GM21723 (cell line): Measurements from ENCODE around the gene PPARA.

Experiments
- ATAC-seq: cut with Tn5 transposase; IDR thresholded peaks from one replicate; pipeline ENCODE4 v1.9.1; 2021; ENCODE audit warnings: mild to moderate bottlenecking, moderate library complexity; ENCODE audit not compliant: unreplicated experiment

The PPARA gene

DNA sequence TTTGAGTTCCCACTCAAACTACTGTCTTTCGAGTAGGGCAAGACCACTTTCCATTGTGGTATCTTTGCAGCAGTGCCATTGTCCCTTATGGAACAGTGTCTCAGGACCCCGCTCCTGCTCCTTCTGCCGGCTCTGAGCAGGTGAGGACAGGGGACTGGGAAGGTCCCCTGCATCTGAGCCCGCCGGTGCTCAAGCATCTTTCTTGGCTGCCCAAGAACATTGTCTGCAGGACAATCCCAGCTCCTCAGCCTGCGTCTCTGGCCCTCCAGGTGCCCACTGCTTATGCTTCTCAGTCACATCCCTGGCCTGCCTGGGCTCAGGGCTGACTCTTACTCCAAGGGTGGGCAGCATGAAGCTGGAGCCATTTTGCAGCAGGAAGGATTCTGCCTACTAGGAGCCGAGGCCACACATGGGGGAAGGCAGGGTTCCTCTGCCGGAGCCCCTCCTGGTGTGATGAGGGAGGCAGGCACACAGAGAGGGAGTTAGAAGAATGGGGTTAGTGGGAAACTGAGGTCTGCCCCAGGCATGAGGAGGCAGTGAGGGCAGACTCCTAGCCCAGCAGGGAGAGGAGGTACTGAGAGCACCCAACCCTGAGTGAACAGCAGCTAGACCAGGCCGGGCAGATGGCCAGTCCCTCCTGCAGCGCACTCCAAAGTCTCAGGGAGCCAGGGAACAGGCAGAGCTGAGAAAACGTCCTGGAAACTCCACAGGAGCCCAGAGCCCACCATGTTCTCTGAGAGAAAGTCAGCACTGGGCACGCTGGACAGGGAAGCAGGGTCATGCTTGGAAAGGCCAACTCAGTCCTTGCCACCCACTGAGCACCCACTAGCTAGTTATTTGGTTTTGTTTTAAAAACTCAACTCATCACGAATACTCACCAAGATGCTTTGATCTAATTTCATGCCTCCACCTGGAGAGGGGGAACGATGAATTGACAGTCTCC, 7.5 kb upstream of the PPARA start:
- no peak for ATAC-seq

DNA sequence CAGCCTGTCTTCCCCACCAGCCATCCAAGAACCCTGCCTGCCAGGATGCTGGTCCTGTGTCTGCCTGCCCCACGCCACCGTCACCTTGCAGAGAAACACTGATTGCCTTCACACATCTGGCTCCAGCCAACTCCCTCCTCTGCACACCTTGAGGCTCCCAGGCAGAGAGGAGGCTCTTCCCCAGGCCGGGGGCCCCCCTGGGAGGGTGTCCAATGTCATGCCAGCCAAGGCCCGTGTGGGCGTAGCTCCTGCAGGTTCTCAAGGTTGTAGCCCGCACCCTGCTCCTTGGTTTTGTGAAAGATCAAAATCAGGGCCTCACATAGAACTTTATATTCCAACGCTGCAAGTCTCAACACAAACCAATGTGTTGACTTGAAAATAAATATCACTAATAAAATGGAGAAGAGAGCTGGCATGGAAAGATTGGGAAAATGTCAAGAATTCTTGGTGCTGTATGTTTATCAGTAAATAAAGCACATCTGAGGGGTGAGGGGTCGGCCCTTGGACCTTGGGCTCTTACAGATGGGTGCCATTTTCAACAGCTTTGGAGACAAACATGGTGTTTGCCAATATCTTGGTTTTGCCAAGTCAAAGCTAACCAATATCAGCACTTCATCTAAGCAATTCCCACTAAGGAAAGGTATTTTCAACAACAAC, 6.7 kb upstream of the PPARA start:
- no peak for ATAC-seq

DNA sequence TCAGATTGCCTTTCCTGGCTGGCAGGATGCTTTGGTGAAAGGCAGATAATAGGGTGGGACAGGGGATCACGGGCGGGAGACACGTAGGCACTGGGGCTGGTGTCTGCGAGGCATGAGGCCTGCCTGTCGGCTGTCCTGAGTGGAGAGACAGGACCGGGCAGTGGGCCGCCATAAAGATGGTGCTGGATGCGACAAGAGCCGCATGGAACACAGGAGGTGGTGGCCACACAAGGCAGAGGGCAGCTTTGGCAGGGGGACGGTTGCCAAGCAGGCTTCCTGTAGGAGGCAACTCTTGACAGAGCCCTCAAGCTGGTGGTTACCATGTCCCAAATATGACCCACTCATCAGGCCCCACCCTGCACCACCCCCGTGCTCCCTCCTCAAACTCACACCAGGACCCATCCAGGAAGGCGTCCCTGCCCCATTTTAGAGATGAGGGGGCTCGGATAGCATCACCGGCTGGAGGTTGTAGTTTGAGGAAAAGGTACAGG, 4.9 kb upstream of the PPARA start:
- no peak for ATAC-seq

DNA sequence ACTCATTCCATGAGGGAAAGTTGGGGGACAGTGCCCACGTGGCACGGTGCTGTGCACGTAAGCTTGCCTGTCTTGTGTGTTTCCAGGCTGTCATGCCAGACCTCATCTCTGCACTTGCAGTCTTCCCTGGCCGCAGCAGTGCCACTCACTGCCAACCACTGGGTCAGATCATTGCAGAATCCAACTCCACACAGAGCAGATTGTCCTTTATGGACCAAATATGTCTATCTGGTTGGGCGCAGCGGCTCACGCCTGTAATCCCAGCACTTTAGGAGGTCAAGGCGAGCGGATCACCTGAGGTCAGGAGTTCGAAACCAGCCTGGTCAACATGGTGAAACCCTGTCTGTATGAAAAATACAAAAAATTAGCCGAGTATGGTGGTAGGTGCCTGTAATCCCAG, 4.4 kb upstream of the PPARA start:
- ATAC-seq = no peak

DNA sequence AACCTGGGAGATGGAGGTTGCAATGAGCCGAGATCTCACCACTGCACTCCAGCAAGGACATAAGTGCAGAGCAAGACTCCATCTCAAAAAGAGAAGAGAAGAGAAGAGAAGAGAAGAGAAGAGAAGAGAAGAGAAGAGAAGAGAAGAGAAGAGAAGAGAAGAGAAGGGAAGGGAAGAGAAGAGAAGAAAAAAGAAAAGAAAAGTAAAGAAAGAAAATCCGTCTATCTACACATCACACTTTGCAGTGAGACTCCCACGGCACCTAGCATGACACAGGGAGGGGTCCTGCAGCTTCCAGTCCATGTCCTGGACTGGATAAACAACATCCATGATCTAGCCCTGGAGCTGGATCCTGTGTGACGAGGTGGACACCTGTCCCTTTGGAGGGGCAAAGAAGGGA, 4.0 kb upstream of the PPARA start:
- ATAC-seq = no peak

DNA sequence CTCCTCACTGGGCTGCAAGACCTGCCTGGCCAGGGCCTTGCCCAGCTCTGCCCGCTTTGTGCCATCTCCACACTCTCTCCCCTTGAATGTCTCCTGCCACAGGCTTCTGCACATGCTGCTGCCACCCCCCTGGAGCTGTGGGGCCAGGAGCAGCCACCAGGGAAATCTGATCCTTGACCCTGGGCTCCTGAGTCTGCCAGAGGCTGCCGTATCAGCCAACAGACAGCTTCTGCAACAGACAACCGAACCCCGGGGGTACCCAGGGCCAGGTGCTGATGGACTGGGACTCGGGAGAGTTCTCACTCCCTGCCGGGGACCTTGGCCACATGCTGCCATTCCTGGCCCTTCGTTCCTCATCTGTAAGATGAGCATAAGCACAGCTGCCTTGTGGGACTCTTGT, 3.3 kb upstream of the PPARA start:
- ATAC-seq = no peak

DNA sequence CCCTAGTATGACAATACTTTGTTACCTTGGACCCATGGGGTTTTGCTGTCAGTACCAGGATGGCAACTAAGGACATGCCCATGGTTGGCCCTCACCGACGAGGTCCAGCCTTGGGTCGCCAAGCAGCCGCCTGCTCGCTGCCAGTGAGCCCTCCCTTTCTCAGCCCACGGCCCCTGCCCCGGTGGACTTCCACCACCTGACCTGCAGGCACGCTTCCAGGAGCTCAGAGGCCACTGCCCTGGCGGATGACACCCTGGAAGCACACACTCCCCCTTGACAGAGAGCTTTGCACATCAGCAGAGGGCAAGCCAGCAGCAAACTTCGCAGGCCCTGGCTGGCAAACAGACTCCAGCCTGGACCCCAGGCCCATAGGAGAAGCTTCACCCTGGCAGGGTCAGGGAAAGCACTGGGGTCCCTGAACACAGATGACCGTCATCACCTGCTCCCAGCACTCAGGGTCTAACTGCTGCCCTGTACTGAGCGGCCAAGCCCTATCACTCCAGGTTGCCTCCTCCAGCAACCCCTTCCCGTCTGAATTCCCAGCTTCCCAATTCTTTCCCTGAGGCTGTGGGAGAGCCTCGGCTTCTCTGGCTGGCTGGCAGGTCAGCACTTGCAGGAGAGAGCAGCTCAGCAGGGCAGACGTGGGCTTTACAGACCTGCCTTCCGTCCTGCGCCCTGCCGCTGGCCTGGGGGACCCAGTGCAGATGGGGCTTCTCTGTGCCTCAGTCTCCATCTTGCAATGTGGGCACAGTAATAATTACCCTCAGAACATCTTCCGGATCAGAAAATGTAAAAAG, 2.7 kb upstream of the PPARA start:
- ATAC-seq = no peak

DNA sequence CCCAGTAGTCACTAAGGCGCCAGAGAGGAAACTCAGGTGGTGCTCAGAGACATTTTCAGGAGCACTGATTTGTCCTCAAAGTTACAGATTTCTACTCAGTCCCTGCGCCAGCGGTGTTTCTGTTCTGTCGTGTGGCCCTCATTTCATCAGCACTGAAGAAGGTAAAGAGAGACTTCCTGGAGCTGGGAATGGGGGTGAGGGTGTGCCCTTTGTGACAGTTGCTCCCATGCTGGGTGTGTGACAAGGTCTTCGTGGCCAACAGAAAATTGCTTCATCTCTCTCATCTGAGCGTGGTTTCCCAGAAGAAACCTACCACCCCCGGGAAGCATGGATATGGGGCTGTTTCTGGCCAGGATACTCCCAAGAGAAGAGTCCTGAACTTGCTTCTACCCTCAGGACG, 2.0 kb upstream of the PPARA start:
- no peak for ATAC-seq

DNA sequence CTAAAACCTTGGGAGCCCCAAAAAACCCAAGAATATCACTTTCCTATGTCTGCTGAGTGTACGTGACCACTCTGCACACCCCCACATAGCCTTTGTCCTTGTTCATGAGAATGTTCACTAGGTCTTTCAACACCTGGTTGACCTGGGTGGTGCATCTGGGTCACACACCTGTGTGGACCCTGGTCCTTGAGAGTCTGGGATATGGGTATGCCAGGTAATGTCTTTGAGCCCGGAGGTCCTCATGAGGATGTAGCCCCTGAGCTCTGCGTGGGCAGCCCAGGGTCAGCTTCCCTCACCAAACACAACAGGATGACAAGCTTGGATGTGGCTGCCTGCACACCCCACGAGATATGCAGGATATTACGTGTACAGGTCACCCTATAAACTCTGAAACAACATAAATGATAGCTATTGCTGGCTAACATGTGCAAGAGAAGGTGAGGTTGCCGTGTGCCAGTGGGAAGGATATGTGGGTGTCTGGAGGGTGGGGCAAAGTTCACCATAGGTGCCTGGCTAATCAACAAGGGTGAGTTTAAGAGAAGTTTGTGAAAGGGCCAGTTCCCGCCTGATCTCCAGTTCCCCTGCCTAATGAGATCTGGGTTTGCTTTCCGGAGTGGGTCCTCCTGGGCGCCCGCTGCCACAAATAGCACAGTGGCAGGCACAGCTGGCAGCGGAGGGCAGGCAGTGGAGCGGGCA, 1.4 kb upstream of the PPARA start:
- no peak for ATAC-seq

DNA sequence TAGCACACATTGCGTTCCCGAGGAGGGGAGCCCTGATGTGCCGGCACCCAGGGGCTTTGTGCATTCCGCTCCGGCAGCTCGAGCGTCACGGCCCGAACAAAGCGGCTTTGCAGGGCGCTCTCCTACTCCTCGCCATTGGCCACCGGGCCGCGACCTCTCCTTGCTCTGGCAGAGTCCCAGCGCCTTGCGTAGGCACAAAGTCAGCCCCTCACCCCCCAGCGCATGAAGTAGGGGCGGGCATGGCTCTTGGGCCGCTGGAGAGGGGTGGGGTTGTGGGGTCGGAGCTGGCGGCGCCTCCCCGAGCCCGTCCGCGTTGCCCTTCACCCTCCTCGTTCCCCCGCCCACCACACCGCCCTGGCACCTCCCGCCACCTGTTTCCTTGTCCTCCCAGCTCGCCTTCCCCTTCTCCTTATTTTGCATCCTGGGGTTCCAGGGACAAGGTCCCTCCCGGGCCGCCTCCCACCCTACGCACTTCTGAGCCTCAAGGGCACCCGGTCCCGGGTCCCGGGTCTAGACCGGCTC, 753 bp upstream of the PPARA start:
- ATAC-seq = no peak

DNA sequence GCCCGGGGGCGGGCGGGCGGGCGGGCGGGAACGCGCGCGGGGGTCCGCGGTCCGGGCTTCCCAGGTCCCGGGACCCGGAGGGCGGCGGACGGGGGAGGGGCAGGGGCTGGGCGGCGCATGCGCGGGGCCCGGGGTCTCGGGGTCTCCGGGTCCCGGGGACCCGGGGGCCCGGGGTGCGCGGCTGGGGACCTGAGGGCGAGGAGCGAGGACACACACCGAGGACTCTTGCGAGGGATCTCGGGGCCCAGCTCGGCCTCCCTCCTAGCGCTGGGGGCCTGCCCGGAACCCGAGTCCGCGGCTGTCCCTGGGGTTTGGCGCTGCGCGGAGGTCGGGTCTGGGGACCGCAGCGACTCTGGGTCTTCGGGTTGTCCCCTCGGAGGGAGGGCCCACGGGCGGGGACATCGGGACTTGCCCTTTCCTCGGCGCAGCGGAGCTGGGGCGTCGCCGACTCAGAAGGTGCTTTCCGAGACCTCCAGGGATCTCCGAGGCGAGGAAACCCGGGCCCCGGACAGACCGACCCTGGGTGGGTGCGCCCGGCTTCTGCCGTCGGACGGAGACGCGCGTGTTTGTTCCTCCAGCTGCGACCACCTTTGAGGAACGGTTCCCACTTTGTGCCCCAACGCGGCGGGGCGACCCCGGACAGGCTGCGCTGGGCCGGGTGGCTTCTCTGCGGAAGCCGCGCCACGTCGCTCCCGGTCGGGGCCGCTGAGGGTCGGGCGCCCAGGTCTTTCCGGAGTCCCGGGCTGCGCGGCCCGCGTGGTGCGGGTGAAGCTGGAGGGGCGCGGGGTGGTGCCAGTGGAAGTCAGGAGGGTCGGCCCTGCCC, 540 bp downstream of the PPARA start:
- peak; percentile 27 for ATAC-seq

DNA sequence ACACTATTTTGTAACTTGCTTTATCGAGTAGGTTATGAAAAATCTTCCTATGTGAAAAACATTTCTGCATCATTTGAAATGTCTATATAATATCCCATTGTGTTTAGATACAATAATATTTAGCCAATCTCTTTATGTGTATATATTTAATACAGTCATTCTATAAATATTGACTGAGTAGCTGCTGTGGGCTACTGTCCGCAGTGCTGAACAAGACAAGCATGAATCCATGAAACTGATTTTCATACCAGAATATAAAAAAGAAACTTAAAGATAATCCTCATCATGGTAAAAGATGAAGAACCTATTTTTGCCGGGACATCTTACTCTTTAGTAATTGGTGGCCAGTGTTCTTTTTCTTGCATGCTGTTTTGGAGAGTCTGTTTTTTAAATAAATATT, 3.6 kb downstream of the PPARA start:
- no peak for ATAC-seq

DNA sequence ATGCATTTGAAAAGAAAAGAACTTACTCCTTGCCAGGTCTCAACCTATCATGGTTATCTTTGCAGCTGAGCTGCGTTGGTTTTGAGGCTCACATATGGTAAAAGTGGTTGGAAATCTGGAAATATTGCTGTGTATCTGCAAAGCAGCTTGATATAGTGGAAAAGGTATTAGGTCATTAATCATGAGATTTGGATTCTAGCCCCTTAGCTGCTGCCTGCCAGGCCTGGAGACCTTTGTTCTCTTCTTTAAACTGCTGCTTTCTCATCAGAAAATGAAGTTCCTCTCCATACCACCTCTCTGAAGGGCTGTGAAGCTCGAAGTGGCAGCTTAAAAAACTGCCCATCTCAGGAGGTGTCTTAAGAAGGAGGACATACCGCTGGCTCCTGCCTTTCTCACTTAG, 5.7 kb downstream of the PPARA start:
- ATAC-seq = no peak

DNA sequence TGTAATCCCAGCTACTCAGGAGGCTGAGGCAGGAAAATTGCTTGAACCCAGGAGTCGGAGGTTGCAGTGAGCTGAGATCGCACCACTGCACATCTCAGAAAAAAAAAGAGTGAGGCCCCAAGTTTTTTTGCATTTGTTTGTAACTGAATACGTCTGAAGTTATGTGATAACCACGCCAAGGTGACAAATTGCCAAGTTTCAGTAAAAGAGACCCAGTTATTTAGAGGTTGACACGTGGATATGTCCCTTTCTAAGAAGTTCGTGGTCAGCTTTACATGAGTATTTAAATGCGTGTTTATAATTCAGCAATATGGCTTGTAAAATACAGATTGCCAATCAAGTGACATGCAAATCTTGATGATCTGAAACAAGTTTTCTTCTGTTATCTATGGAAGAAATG, 8.0 kb downstream of the PPARA start:
- ATAC-seq = no peak

DNA sequence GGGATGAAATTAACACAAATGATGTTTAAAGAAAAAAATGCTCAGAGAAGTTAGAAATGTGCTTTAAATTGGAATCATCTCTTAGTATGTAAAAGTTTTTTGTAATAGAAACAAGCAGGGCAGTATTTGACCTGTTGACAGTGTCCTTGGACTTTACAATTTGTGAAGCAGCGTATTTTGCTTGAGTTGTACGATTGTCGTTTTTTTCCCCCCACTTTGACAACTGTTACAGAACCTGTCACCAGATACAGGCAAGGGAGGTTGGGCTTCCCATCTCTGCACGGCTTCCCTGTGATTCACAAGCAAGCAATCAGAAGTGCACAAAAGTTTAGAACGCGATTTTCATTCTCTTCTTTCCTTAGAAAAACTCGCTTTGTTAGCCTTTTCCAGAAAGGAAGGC, 8.9 kb downstream of the PPARA start:
- no peak for ATAC-seq

DNA sequence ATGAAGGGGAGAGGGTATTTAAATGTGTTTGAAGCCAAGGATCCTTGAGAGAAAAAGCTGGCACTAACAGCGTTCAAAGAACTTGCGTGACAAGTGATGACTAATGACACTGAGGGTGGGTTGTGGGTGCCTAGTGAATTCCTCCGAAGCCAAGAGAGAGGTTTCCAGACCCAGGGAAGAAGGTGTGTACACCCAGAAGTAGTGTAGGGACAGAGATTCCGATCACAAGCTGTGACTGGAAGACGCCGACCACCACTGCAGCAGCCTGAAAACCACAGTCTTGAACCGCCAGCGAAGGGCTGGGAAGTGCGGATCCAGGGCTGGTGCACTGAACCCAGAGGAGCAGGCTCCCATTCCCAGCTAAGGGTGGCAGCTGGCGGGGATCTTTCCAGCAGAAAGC, 9.5 kb downstream of the PPARA start:
- ATAC-seq = no peak

DNA sequence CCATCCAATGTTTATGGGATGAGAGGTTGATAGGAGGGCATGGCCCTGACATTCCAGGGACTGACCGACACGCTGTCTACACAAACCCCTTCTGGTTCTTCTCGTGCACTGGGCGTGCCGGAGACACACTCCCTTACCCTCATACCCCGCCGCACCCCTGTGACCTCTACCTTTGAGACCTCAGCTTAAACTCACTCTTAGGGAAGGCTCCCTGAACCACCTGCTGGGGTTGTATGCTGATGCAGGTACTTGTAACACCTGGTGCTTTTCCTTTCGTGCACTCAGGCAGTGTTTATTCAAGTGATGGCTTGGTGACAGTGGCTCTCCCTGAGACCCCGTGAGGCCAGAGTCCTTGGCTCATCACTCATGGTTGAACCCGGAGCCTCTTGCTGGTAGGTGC, 12.0 kb downstream of the PPARA start:
- no peak for ATAC-seq

DNA sequence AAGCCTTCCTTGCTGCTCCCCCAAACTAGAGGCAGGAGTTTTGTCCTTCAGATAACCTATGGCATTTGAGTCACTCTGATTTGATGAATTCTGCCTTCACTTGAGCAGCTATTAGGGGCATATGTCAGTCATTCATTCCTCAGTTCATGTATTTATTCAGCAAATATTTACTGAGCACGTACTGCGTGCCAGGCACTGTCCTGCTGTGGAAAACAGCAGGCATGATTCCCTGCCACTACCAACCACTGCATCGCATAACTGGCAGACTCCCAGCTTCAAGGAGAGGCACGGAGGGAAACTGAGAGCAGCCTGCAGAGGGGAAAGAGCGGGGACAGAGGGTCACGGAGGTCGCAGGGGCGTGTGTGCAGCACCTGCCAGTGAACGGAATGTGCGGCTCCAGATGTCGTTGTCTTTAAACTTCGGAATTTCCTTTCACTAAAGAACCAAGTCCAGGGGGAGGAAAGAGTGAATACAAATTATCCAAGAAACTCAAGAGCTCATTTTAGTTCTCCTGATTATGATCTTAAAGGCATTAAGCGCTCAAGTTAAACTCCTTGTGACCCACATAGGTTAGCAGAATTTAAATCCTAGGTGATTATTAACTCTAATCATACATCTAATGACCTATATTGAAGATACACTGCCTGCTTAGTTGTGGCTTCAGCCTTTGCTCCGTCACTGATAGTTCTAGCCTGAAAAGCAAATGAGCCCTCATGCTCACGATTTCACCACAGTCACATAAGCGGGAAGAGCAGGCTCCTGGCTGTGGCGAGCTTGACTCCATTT, 12.6 kb downstream of the PPARA start:
- ATAC-seq = no peak

DNA sequence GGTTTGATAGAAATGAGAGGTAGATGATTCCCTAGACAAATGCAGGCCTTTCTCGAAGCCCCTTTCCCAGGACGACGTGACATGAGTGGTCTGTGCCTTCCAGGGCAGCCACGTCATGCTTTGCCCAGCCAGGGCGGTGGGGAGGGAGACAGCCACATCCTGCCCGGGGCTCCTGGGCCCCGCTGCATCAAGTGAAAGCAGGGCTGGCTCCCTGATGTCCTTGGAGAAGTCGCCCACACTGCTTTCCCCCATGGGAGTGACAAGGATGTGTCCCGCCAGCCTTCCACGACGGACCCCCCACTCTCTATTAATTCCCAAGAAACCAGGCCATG, 13.2 kb downstream of the PPARA start:
- ATAC-seq = no peak
